ENCODE data around the gene NCBP1.
"Not testable (repeated sequence)": the region's sequence is repeated elsewhere in the genome, so short reads cannot be mapped to it uniquely, and the experiment has no call there.

Gene NCBP1

GRCh38 chr9:97622483-97622882, 11.1 kb upstream of the NCBP1 start:
- DNase-seq (ENCODE audit: low read depth in 2 of 2, low spot score in 1 of 2), result not testable (repeated sequence)

- no peak for DNase-seq (ENCODE audit: low read depth in 2 of 2, low spot score in 1 of 2)
Observed at GRCh38 chr9:97623946-97624345, 9.7 kb upstream of the NCBP1 start.

- DNase-seq (ENCODE audit: low read depth in 2 of 2, low spot score in 1 of 2), result no peak
Observed at GRCh38 chr9:97625620-97626019, 8.0 kb upstream of the NCBP1 start.

- no peak for DNase-seq (ENCODE audit: low read depth in 2 of 2, low spot score in 1 of 2)
Observed at GRCh38 chr9:97627624-97628023, 6.0 kb upstream of the NCBP1 start.

GRCh38 chr9:97628668-97629067, 5.0 kb upstream of the NCBP1 start:
- DNase-seq (ENCODE audit: low read depth in 2 of 2, low spot score in 1 of 2), result no peak

- DNase-seq (ENCODE audit: low read depth in 2 of 2, low spot score in 1 of 2), result no peak
Observed at GRCh38 chr9:97629156-97629555, 4.5 kb upstream of the NCBP1 start.

- DNase-seq (ENCODE audit: low read depth in 2 of 2, low spot score in 1 of 2), result no peak
Observed at GRCh38 chr9:97630591-97630990, 3.0 kb upstream of the NCBP1 start.

GRCh38 chr9:97632248-97632984, 1.2 kb upstream of the NCBP1 start:
- no peak for DNase-seq (ENCODE audit: low read depth in 2 of 2, low spot score in 1 of 2)

GRCh38 chr9:97633859-97634490, 354 bp downstream of the NCBP1 start:
- no peak for DNase-seq (ENCODE audit: low read depth in 2 of 2, low spot score in 1 of 2)

GRCh38 chr9:97635026-97635425, 1.4 kb downstream of the NCBP1 start:
- DNase-seq (ENCODE audit: low read depth in 2 of 2, low spot score in 1 of 2), result no peak

GRCh38 chr9:97636903-97637302, 3.3 kb downstream of the NCBP1 start:
- DNase-seq (ENCODE audit: low read depth in 2 of 2, low spot score in 1 of 2), result no peak

- no peak for DNase-seq (ENCODE audit: low read depth in 2 of 2, low spot score in 1 of 2)
Observed at GRCh38 chr9:97638666-97639065, 5.0 kb downstream of the NCBP1 start.

GRCh38 chr9:97640325-97640724, 6.7 kb downstream of the NCBP1 start:
- DNase-seq (ENCODE audit: low read depth in 2 of 2, low spot score in 1 of 2), result no peak

- no peak for DNase-seq (ENCODE audit: low read depth in 2 of 2, low spot score in 1 of 2)
Observed at GRCh38 chr9:97645720-97646119, 12.1 kb downstream of the NCBP1 start.

GRCh38 chr9:97647996-97648395, 14.4 kb downstream of the NCBP1 start:
- no peak for DNase-seq (ENCODE audit: low read depth in 2 of 2, low spot score in 1 of 2)

GRCh38 chr9:97651646-97652045, 18.0 kb downstream of the NCBP1 start:
- no peak for DNase-seq (ENCODE audit: low read depth in 2 of 2, low spot score in 1 of 2)

GRCh38 chr9:97658707-97659106, 25.1 kb downstream of the NCBP1 start:
- no peak for DNase-seq (ENCODE audit: low read depth in 2 of 2, low spot score in 1 of 2)

- no peak for DNase-seq (ENCODE audit: low read depth in 2 of 2, low spot score in 1 of 2)
Observed at GRCh38 chr9:97659771-97660170, 26.1 kb downstream of the NCBP1 start.

- no peak for DNase-seq (ENCODE audit: low read depth in 2 of 2, low spot score in 1 of 2)
Observed at GRCh38 chr9:97660340-97660739, 26.7 kb downstream of the NCBP1 start.

GRCh38 chr9:97660847-97661246, 27.2 kb downstream of the NCBP1 start:
- DNase-seq (ENCODE audit: low read depth in 2 of 2, low spot score in 1 of 2), result no peak

GRCh38 chr9:97665742-97666141, 32.1 kb downstream of the NCBP1 start:
- no peak for DNase-seq (ENCODE audit: low read depth in 2 of 2, low spot score in 1 of 2)

GRCh38 chr9:97666907-97667686, 33.5 kb downstream of the NCBP1 start:
- no peak for DNase-seq (ENCODE audit: low read depth in 2 of 2, low spot score in 1 of 2)
